Measurements from ENCODE around the gene CRHBP. TPM values are rescaled to one million over a fixed set of nuclear protein-coding genes. Genes with fewer than 3 reads are reported as not detected.

Gene CRHBP
- total RNA-seq, 1 experiment from 2014 or later: not detected

- CTCF ChIA-PET: no interaction called here
- no peak overlapping the region for H3K4me3 Mint-ChIP-seq (ENCODE audit: low read depth, unreplicated experiment)
Observed at GRCh38 chr5:76960004-76960625, 7.3 kb downstream of the CRHBP start.

GRCh38 chr5:76964060-76964459, 11.2 kb downstream of the CRHBP start:
- no peak overlapping the region for H3K4me3 Mint-ChIP-seq (ENCODE audit: low read depth, unreplicated experiment)
- no peak for DNase-seq
- H3K36me3 Mint-ChIP-seq (ENCODE audit: insufficient read depth, unreplicated experiment): no peaks in the 10 kb centered on the region
- no peaks in the 10 kb centered on the region for H3K27me3 Mint-ChIP-seq (ENCODE audit: unreplicated experiment)
- CTCF ChIA-PET: no interaction called here
- no peaks in the 10 kb centered on the region for H3K9me3 Mint-ChIP-seq (ENCODE audit: low read depth, unreplicated experiment)
- no peak for TF ChIP-seq CTCF (IDR thresholded peaks at IDR 0.05; ENCODE audit: unreplicated experiment)
- peaks cover 9% of the 10 kb centered on the region for H3K4me1 Mint-ChIP-seq (ENCODE audit: low read depth, unreplicated experiment)
- no TSS peak for BruUV-seq (replicated peaks)
- intact Hi-C loops (cut with micrococcal nuclease; ENCODE audit: unreplicated experiment): no loop called here
- H3K27ac Mint-ChIP-seq (ENCODE audit: unreplicated experiment): no peak overlapping the region

More at GRCh38 chr5:76960004-76960625, 7.3 kb downstream of the CRHBP start:
- Mint-ChIP-seq H3K27me3 (ENCODE audit: unreplicated experiment) (peaks cover 4% of the 10 kb centered on the region), H3K36me3 (ENCODE audit: insufficient read depth, unreplicated experiment) (no peaks in the 10 kb centered on the region), H3K27ac (ENCODE audit: unreplicated experiment) (no peak overlapping the region), H3K9me3 (ENCODE audit: low read depth, unreplicated experiment) (no peaks in the 10 kb centered on the region), H3K4me1 (ENCODE audit: low read depth, unreplicated experiment) (peaks cover 16% of the 10 kb centered on the region)
- BruUV-seq (replicated peaks): no TSS peak
- intact Hi-C loops (cut with micrococcal nuclease; ENCODE audit: unreplicated experiment): no loop called here
- DNase-seq: no peak
- TF ChIP-seq CTCF (IDR thresholded peaks at IDR 0.05; ENCODE audit: unreplicated experiment): no peak

- Mint-ChIP-seq H3K27me3 (ENCODE audit: unreplicated experiment) (peaks cover 26% of the 10 kb centered on the region), H3K4me3 (ENCODE audit: low read depth, unreplicated experiment) (no peak overlapping the region), H3K36me3 (ENCODE audit: insufficient read depth, unreplicated experiment) (no peaks in the 10 kb centered on the region), H3K9me3 (ENCODE audit: low read depth, unreplicated experiment) (no peaks in the 10 kb centered on the region), H3K27ac (ENCODE audit: unreplicated experiment) (no peak overlapping the region), H3K4me1 (ENCODE audit: low read depth, unreplicated experiment) (no peaks in the 10 kb centered on the region)
- intact Hi-C loops (cut with micrococcal nuclease; ENCODE audit: unreplicated experiment): no loop called here
- DNase-seq: no peak
- no TSS peak for BruUV-seq (replicated peaks)
- CTCF ChIA-PET: no interaction called here
- no peak for TF ChIP-seq CTCF (IDR thresholded peaks at IDR 0.05; ENCODE audit: unreplicated experiment)
Observed at GRCh38 chr5:76971511-76971910, 18.7 kb downstream of the CRHBP start.

- no peak overlapping the region for H3K4me3 Mint-ChIP-seq (ENCODE audit: low read depth, unreplicated experiment)
- H3K9me3 Mint-ChIP-seq (ENCODE audit: low read depth, unreplicated experiment): no peaks in the 10 kb centered on the region
- BruUV-seq (replicated peaks): no TSS peak
- H3K36me3 Mint-ChIP-seq (ENCODE audit: insufficient read depth, unreplicated experiment): no peaks in the 10 kb centered on the region
- H3K27me3 Mint-ChIP-seq (ENCODE audit: unreplicated experiment): peaks cover 26% of the 10 kb centered on the region
- H3K27ac Mint-ChIP-seq (ENCODE audit: unreplicated experiment): no peak overlapping the region
- no peak for TF ChIP-seq CTCF (IDR thresholded peaks at IDR 0.05; ENCODE audit: unreplicated experiment)
- DNase-seq: no peak
- H3K4me1 Mint-ChIP-seq (ENCODE audit: low read depth, unreplicated experiment): no peaks in the 10 kb centered on the region
- CTCF ChIA-PET: interaction anchor here (0.7 kb wide), 1 partner anchor 96 kb away, joined by 3 read pairs; no protein-coding TSS in a partner anchor
- intact Hi-C loops (cut with micrococcal nuclease; ENCODE audit: unreplicated experiment): no loop called here
Observed at GRCh38 chr5:76972689-76973088, 19.8 kb downstream of the CRHBP start.
